HepG2 (cell line): Measurements from ENCODE around the gene SIGMAR1. TPM values are rescaled to one million over a fixed set of nuclear protein-coding genes. Genes with fewer than 3 reads are reported as not detected.

Experiments
- AGO2 ChIP-seq: fragments of 200-400 bp; formaldehyde crosslinking; optimal IDR thresholded peaks from 2 replicates; pipeline ENCODE3; 2017; ENCODE audit warnings: mild to moderate bottlenecking, low read depth, low read length, moderate library complexity
- AKAP8 ChIP-seq: sonication (generic); formaldehyde crosslinking; IDR thresholded peaks from 2 replicates; pipeline ENCODE4 v1.5.1; 2020; ENCODE audit warnings: mild to moderate bottlenecking, missing genetic modification reagents
- ARID4A ChIP-seq: sonication (generic); formaldehyde crosslinking; IDR thresholded peaks from 2 replicates; pipeline ENCODE4 v1.5.0; 2020; ENCODE audit warnings: mild to moderate bottlenecking, missing genetic modification reagents, borderline replicate concordance
- ATF7-NPFF ChIP-seq: sonication (generic); formaldehyde crosslinking; IDR thresholded peaks from 2 replicates; pipeline ENCODE4 v1.8.1; 2023; ENCODE audit warnings: mild to moderate bottlenecking, low read depth, missing genetic modification reagents, moderate library complexity
- GATAD2A ChIP-seq: IDR thresholded peaks from 2 replicates; pipeline ENCODE4 v1.6.1; 2016
- IRF9 ChIP-seq: sonication (generic); formaldehyde crosslinking; IDR thresholded peaks from 2 replicates; pipeline ENCODE4 v1.8.0; 2022; ENCODE audit warnings: missing genetic modification reagents, mild to moderate bottlenecking, borderline replicate concordance
- KDM6A ChIP-seq: IDR thresholded peaks from 2 replicates; pipeline ENCODE4 v1.6.1; 2016; ENCODE audit warnings: low read depth
- NFE2L2 ChIP-seq: fragments of 150-350 bp; IDR thresholded peaks from 2 replicates; pipeline ENCODE4 v1.6.1; 2014; ENCODE audit warnings: low read length
- SAFB2 ChIP-seq: sonication (generic); formaldehyde crosslinking; IDR thresholded peaks from 2 replicates; pipeline ENCODE4 v1.5.1; 2020; ENCODE audit warnings: missing genetic modification reagents, low read depth, mild to moderate bottlenecking, borderline replicate concordance
- TARDBP ChIP-seq: sonication (generic); formaldehyde crosslinking; IDR thresholded peaks from 2 replicates; pipeline ENCODE4 v1.8.0; 2022; ENCODE audit warnings: mild to moderate bottlenecking, missing genetic modification reagents
- ZBTB38 ChIP-seq: sonication (generic); formaldehyde crosslinking; IDR thresholded peaks from 2 replicates; pipeline ENCODE4 v1.5.1; 2020; ENCODE audit warnings: mild to moderate bottlenecking, missing genetic modification reagents
- ZNF101 ChIP-seq: sonication (generic); formaldehyde crosslinking; IDR thresholded peaks from 2 replicates; pipeline ENCODE4 v1.4.0; 2020; ENCODE audit warnings: mild to moderate bottlenecking, low read depth, missing genetic modification reagents, borderline replicate concordance
- ZNF142 ChIP-seq: sonication (generic); formaldehyde crosslinking; IDR thresholded peaks from 2 replicates; pipeline ENCODE4 v1.4.0; 2020; ENCODE audit warnings: missing genetic modification reagents
- ZNF547 ChIP-seq: sonication (generic); formaldehyde crosslinking; IDR thresholded peaks from 2 replicates; pipeline ENCODE4 v1.5.1; 2020; ENCODE audit warnings: mild to moderate bottlenecking, missing genetic modification reagents
- ZNF557 ChIP-seq: sonication (generic); formaldehyde crosslinking; IDR thresholded peaks from 2 replicates; pipeline ENCODE4 v1.4.0; 2020; ENCODE audit warnings: missing genetic modification reagents
- ZNF709 ChIP-seq: sonication (generic); formaldehyde crosslinking; IDR thresholded peaks from 2 replicates; pipeline ENCODE4 v1.5.0; 2020; ENCODE audit warnings: mild to moderate bottlenecking, missing genetic modification reagents
- ZNF891 ChIP-seq: sonication (generic); formaldehyde crosslinking; IDR thresholded peaks from 2 replicates; pipeline ENCODE4 v1.5.0; 2020; ENCODE audit warnings: mild to moderate bottlenecking, missing genetic modification reagents
- polyA plus RNA-seq, 8 experiments: library from polyadenylated mRNA; depleted of rRNA in 3 of 8; stranded (reverse) in 7 of 8; unstranded in 1 of 8; fragments of >200 nt; fragmentation: Illumina TruSeq in 4 of 8; extraction: Trizol in 4 of 8; gene quantifications; 2 replicates each; pipeline versions ENCODE4 v1.2.1 to v1.2.3, GENCODE V29; 2011 to 2016; ENCODE audit warnings: low read depth in 4 of 8, missing spikeins in 1 of 8, mixed read lengths in 1 of 8; ENCODE audit not compliant: insufficient read depth in 1 of 8
- total RNA-seq, 5 experiments: library from RNA; depleted of rRNA; stranded (reverse); fragments of >200 nt; fragmentation: Illumina TruSeq; extraction: Trizol; gene quantifications; 2 replicates each; pipeline ENCODE4 v1.2.3, GENCODE V29; 2016; ENCODE audit warnings: low read depth in 1 of 5

SIGMAR1 gene
- total and polyA plus RNA-seq, 2 of the 13 experiments (the other 11 are each of a cell fraction or from before 2014, with no cell fraction given) = 38.9 to 60.8 TPM

- TF ChIP-seq ARID4A (CRISPR knock-in tag) = peak; percentile 55; the same call in 1 of the 2 replicates
- peak; percentile 27; the same call in 1 of the 2 replicates for TF ChIP-seq ZBTB38 (CRISPR knock-in tag)
- 0 out of 2 replicates have a peak, but pooled peaks have one; percentile 10 for TF ChIP-seq GATAD2A
- TF ChIP-seq KDM6A = no peak
- TF ChIP-seq ZNF709 (CRISPR knock-in tag) = 0 out of 2 replicates have a peak, but pooled peaks have one; percentile 49
- peak; percentile 31; the same call in 1 of the 2 replicates for TF ChIP-seq AKAP8
- peak; percentile 63 for TF ChIP-seq AGO2
- peak; percentile 93 for TF ChIP-seq SAFB2 (CRISPR knock-in tag)
- no peak for TF ChIP-seq ZNF557 (CRISPR knock-in tag)
- TF ChIP-seq ZNF142 = 0 out of 2 replicates have a peak, but pooled peaks have one; percentile 48
- TF ChIP-seq ZNF891 = no peak
- TF ChIP-seq ZNF547 (CRISPR knock-in tag) = peak; percentile 72; the same call in 1 of the 2 replicates
- no peak for TF ChIP-seq NFE2L2
- peak; percentile 26; the same call in 1 of the 2 replicates for TF ChIP-seq TARDBP
- no peak for TF ChIP-seq ZNF101 (CRISPR knock-in tag)
- TF ChIP-seq ATF7-NPFF = no peak; the same call in 1 of the 2 replicates
- TF ChIP-seq IRF9 = peak; percentile 53; the same call in 1 of the 2 replicates
Observed at GRCh38 chr9:34611811-34612787, 25.5 kb downstream of the SIGMAR1 start, which contains the start of gene RPP25L (continued).
